Activated naive CD4-positive, alpha-beta T cell treated with anti-CD3 and anti-CD28 coated beads, Interleukin-2, amount 10 ng/mL, durations not matched to agents 7 days and 5 days (primary cell): ENCODE data around the gene KIAA1671.

Experiments
- CTCF ChIA-PET: fragments of 350-600 bp; sonication (Branson Sonifier 250); formaldehyde crosslinking; loops from one replicate; lab custom pipeline; 2021; ENCODE audit warnings: antibody characterized with exemption; lab: Charles Lee
- DNase-seq: peaks from one replicate; pipeline ENCODE4 v3.0.0-alpha.2; 2020
- H3K27ac Mint-ChIP-seq: one replicate; pipeline ENCODE4 v1.8.0; 2021; ENCODE audit warnings: mild to moderate bottlenecking, moderate library complexity, mixed read lengths
- H3K27me3 Mint-ChIP-seq: one replicate; pipeline ENCODE4 v1.8.0; 2021; ENCODE audit warnings: mild to moderate bottlenecking, mixed read lengths
- H3K36me3 Mint-ChIP-seq: one replicate; pipeline ENCODE4 v1.8.0; 2021; ENCODE audit warnings: mixed read lengths
- H3K4me1 Mint-ChIP-seq: one replicate; pipeline ENCODE4 v1.8.0; 2021; ENCODE audit warnings: mixed read lengths
- H3K4me3 Mint-ChIP-seq: one replicate; pipeline ENCODE4 v1.8.0; 2021; ENCODE audit warnings: mild to moderate bottlenecking, moderate library complexity, mixed read lengths
- H3K9me3 Mint-ChIP-seq: one replicate; pipeline ENCODE4 v1.8.0; 2021; ENCODE audit warnings: mixed read lengths

KIAA1671 gene

GRCh38 chr22:24962094-24962493 lies 9.6 kb downstream of the KIAA1671 start:
- Mint-ChIP-seq H3K27ac (no peak overlapping the region), H3K27me3 (peaks cover 9% of the 10 kb centered on the region), H3K4me1 (peaks cover 2% of the 10 kb centered on the region), H3K9me3 (no peaks in the 10 kb centered on the region), H3K36me3 (no peaks in the 10 kb centered on the region), H3K4me3 (no peak overlapping the region)
- DNase-seq = no peak
- CTCF ChIA-PET = interaction anchor here (1.0 to 1.4 kb wide), 2 partner anchors 13 to 65 kb away, joined by 3 read pairs; no protein-coding TSS in a partner anchor

- Mint-ChIP-seq H3K36me3 (no peaks in the 10 kb centered on the region), H3K27me3 (peaks cover 9% of the 10 kb centered on the region), H3K9me3 (no peaks in the 10 kb centered on the region), H3K4me1 (peaks cover 2% of the 10 kb centered on the region), H3K27ac (no peak overlapping the region), H3K4me3 (no peak overlapping the region)
- DNase-seq = no peak
- CTCF ChIA-PET = interaction anchor here (1.0 to 1.4 kb wide), 2 partner anchors 14 to 65 kb away, joined by 3 read pairs; no protein-coding TSS in a partner anchor
These were observed 10.3 kb downstream of the KIAA1671 start for GRCh38 chr22:24962835-24963234.

GRCh38 chr22:24964441-24964840 lies 11.9 kb downstream of the KIAA1671 start:
- Mint-ChIP-seq H3K4me1 (peaks cover 2% of the 10 kb centered on the region), H3K36me3 (no peaks in the 10 kb centered on the region), H3K4me3 (no peak overlapping the region), H3K27me3 (peaks cover 9% of the 10 kb centered on the region), H3K27ac (no peak overlapping the region), H3K9me3 (no peaks in the 10 kb centered on the region)
- DNase-seq = no peak
- CTCF ChIA-PET = interaction anchor here (0.7 to 1.0 kb wide), 2 partner anchors 83 to 161 kb away, joined by 3 read pairs; no protein-coding TSS in a partner anchor

GRCh38 chr22:24965822-24966626 lies 13.5 kb downstream of the KIAA1671 start:
- no peaks in the 10 kb centered on the region for H3K36me3 Mint-ChIP-seq
- DNase-seq = no peak
- no peak overlapping the region for H3K27ac Mint-ChIP-seq
- peaks cover 13% of the 10 kb centered on the region for H3K27me3 Mint-ChIP-seq
- no peak overlapping the region for H3K4me3 Mint-ChIP-seq
- H3K4me1 Mint-ChIP-seq = peaks cover 2% of the 10 kb centered on the region
- CTCF ChIA-PET = no interaction called here
- H3K9me3 Mint-ChIP-seq = no peaks in the 10 kb centered on the region

GRCh38 chr22:24968066-24968561 lies 15.6 kb downstream of the KIAA1671 start:
- H3K9me3 Mint-ChIP-seq = no peaks in the 10 kb centered on the region
- DNase-seq = no peak
- CTCF ChIA-PET = no interaction called here
- H3K4me1 Mint-ChIP-seq = peaks cover 2% of the 10 kb centered on the region
- no peak overlapping the region for H3K4me3 Mint-ChIP-seq
- H3K27me3 Mint-ChIP-seq = peaks cover 23% of the 10 kb centered on the region
- H3K27ac Mint-ChIP-seq = no peak overlapping the region
- no peaks in the 10 kb centered on the region for H3K36me3 Mint-ChIP-seq

GRCh38 chr22:24969560-24970301 lies 17.2 kb downstream of the KIAA1671 start:
- DNase-seq = no peak
- H3K27me3 Mint-ChIP-seq = peaks cover 22% of the 10 kb centered on the region
- CTCF ChIA-PET = interaction anchor here (1.0 kb wide), 1 partner anchor 79 kb away, joined by 3 read pairs; no protein-coding TSS in a partner anchor

GRCh38 chr22:24972369-24972768 lies 19.9 kb downstream of the KIAA1671 start:
- Mint-ChIP-seq H3K36me3 (no peaks in the 10 kb centered on the region), H3K4me1 (no peaks in the 10 kb centered on the region), H3K27me3 (peaks cover 34% of the 10 kb centered on the region), H3K27ac (no peak overlapping the region), H3K9me3 (no peaks in the 10 kb centered on the region), H3K4me3 (no peak overlapping the region)
- CTCF ChIA-PET = no interaction called here
- DNase-seq = no peak

More at GRCh38 chr22:24969560-24970301, 17.2 kb downstream of the KIAA1671 start:
- no peaks in the 10 kb centered on the region for H3K4me1 Mint-ChIP-seq
- no peak overlapping the region for H3K27ac Mint-ChIP-seq
- H3K36me3 Mint-ChIP-seq = no peaks in the 10 kb centered on the region
- H3K9me3 Mint-ChIP-seq = no peaks in the 10 kb centered on the region
- H3K4me3 Mint-ChIP-seq = no peak overlapping the region

- no peak overlapping the region for H3K4me3 Mint-ChIP-seq
- H3K4me1 Mint-ChIP-seq = no peaks in the 10 kb centered on the region
- no peak for DNase-seq
- no peaks in the 10 kb centered on the region for H3K9me3 Mint-ChIP-seq
- H3K27me3 Mint-ChIP-seq = peaks cover 34% of the 10 kb centered on the region
- H3K36me3 Mint-ChIP-seq = no peaks in the 10 kb centered on the region
- CTCF ChIA-PET = interaction anchor here (1.9 kb wide), 1 partner anchor 75 kb away, joined by 6 read pairs; no protein-coding TSS in a partner anchor
- H3K27ac Mint-ChIP-seq = no peak overlapping the region
These were observed 21.4 kb downstream of the KIAA1671 start for GRCh38 chr22:24973872-24974271.

- DNase-seq = no peak
- Mint-ChIP-seq H3K27me3 (peaks cover 31% of the 10 kb centered on the region), H3K36me3 (no peaks in the 10 kb centered on the region), H3K27ac (no peak overlapping the region), H3K9me3 (no peaks in the 10 kb centered on the region), H3K4me3 (no peak overlapping the region), H3K4me1 (no peaks in the 10 kb centered on the region)
- CTCF ChIA-PET = interaction anchor here (1.9 kb wide), 1 partner anchor 74 kb away, joined by 6 read pairs; no protein-coding TSS in a partner anchor
These were observed 22.7 kb downstream of the KIAA1671 start for GRCh38 chr22:24975125-24975640.

GRCh38 chr22:24975813-24976341 lies 23.4 kb downstream of the KIAA1671 start:
- no peaks in the 10 kb centered on the region for H3K9me3 Mint-ChIP-seq
- no peak overlapping the region for H3K27ac Mint-ChIP-seq
- CTCF ChIA-PET = no interaction called here
- DNase-seq = no peak
- H3K36me3 Mint-ChIP-seq = no peaks in the 10 kb centered on the region
- H3K4me3 Mint-ChIP-seq = no peak overlapping the region
- H3K4me1 Mint-ChIP-seq = no peaks in the 10 kb centered on the region
- H3K27me3 Mint-ChIP-seq = peaks cover 31% of the 10 kb centered on the region

- H3K4me1 Mint-ChIP-seq = no peaks in the 10 kb centered on the region
- no peak overlapping the region for H3K4me3 Mint-ChIP-seq
- DNase-seq = no peak
- CTCF ChIA-PET = no interaction called here
- H3K27ac Mint-ChIP-seq = no peak overlapping the region
- no peaks in the 10 kb centered on the region for H3K9me3 Mint-ChIP-seq
- H3K36me3 Mint-ChIP-seq = no peaks in the 10 kb centered on the region
- peaks cover 33% of the 10 kb centered on the region for H3K27me3 Mint-ChIP-seq
These were observed 24.1 kb downstream of the KIAA1671 start for GRCh38 chr22:24976442-24977218.

GRCh38 chr22:24977370-24978221 lies 25.1 kb downstream of the KIAA1671 start:
- Mint-ChIP-seq H3K27ac (no peak overlapping the region), H3K9me3 (no peaks in the 10 kb centered on the region), H3K27me3 (peaks cover 31% of the 10 kb centered on the region), H3K4me3 (no peak overlapping the region), H3K4me1 (no peaks in the 10 kb centered on the region), H3K36me3 (no peaks in the 10 kb centered on the region)
- no peak for DNase-seq
- CTCF ChIA-PET = no interaction called here

GRCh38 chr22:24978308-24978707 lies 25.8 kb downstream of the KIAA1671 start:
- no peaks in the 10 kb centered on the region for H3K9me3 Mint-ChIP-seq
- H3K27ac Mint-ChIP-seq = no peak overlapping the region
- H3K27me3 Mint-ChIP-seq = peaks cover 30% of the 10 kb centered on the region
- no peak for DNase-seq
- H3K36me3 Mint-ChIP-seq = no peaks in the 10 kb centered on the region
- CTCF ChIA-PET = no interaction called here
- no peak overlapping the region for H3K4me3 Mint-ChIP-seq
- H3K4me1 Mint-ChIP-seq = no peaks in the 10 kb centered on the region
